Keratinocyte (primary cell): ENCODE results near the gene WFDC5.

Source experiments
- EZH2 ChIP-seq: IDR thresholded peaks from one replicate; pipeline ENCODE4 v1.6.1; 2012; ENCODE audit warnings: inconsistent platforms, mild to moderate bottlenecking, low read length, moderate library complexity
- TF ChIP-seq, protein P1 (sequence below), 3 experiments: IDR thresholded peaks in 1 of 3; conservative IDR thresholded peaks in 1 of 3; optimal IDR thresholded peaks in 1 of 3; 2 replicates in 2 of 3; 3 replicates in 1 of 3; pipeline versions ENCODE3 to v1.5.1; 2011; ENCODE audit warnings: low read length in 3 of 3, mild to moderate bottlenecking in 3 of 3, moderate library complexity in 2 of 3, control low read depth in 1 of 3, inconsistent platforms in 1 of 3; ENCODE audit not compliant: insufficient read depth in 2 of 3; ENCODE audit errors: extremely low read depth in 1 of 3

GRCh38 chr20:45067087-45067486 is 47.9 kb downstream of the WFDC5 start:
- TF ChIP-seq, protein P1, sequence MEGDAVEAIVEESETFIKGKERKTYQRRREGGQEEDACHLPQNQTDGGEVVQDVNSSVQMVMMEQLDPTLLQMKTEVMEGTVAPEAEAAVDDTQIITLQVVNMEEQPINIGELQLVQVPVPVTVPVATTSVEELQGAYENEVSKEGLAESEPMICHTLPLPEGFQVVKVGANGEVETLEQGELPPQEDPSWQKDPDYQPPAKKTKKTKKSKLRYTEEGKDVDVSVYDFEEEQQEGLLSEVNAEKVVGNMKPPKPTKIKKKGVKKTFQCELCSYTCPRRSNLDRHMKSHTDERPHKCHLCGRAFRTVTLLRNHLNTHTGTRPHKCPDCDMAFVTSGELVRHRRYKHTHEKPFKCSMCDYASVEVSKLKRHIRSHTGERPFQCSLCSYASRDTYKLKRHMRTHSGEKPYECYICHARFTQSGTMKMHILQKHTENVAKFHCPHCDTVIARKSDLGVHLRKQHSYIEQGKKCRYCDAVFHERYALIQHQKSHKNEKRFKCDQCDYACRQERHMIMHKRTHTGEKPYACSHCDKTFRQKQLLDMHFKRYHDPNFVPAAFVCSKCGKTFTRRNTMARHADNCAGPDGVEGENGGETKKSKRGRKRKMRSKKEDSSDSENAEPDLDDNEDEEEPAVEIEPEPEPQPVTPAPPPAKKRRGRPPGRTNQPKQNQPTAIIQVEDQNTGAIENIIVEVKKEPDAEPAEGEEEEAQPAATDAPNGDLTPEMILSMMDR (optimal IDR thresholded peaks at IDR 0.05 in 1 of 3, IDR thresholded peaks at IDR 0.05 in 1 of 3, conservative IDR thresholded peaks at IDR 0.05 in 1 of 3; ENCODE audit: extremely low read depth in 1 of 3, insufficient read depth in 2 of 3, low read length in 3 of 3) = no peak
- no peak for TF ChIP-seq EZH2
